Prostate gland (tissue), 2 donors: ENCODE results near the gene CPD. TPM values are rescaled to one million over a fixed set of nuclear protein-coding genes. Genes with fewer than 3 reads are reported as not detected.
A peak's percentile ranks its signal among the peaks of the same experiment; 100 is the strongest.
"Not testable (repeated sequence)": the region's sequence is repeated elsewhere in the genome, so short reads cannot be mapped to it uniquely, and the experiment has no call there.

Source experiments
- DNase-seq: peaks from one replicate; pipeline ENCODE4 v3.0.0-alpha.2; 2019; ENCODE audit warnings: low spot score
- H3K27ac ChIP-seq, 2 donors: fragments of 200-600 bp; sonication (generic); 2 replicates each; pipeline ENCODE4 v1.5.1; 2017 to 2019
- H3K27me3 ChIP-seq: fragments of 200-600 bp; sonication (generic); replicated peaks from 2 replicates; pipeline ENCODE4 v1.5.1; 2019; ENCODE audit not compliant: insufficient read depth
- H3K36me3 ChIP-seq, 2 donors: fragments of 200-600 bp; sonication (generic); 1 replicate in 1 of 2; 2 replicates in 1 of 2; pipeline versions ENCODE4 v1.5.1 to v1.8.1; 2017 to 2019
- H3K4me1 ChIP-seq: fragments of 200-600 bp; sonication (generic); replicated peaks from 2 replicates; pipeline ENCODE4 v1.5.1; 2019
- H3K4me3 ChIP-seq, 2 donors: fragments of 200-600 bp; sonication (generic); 2 replicates each; pipeline ENCODE4 v1.5.1; 2017 to 2019
- H3K9me3 ChIP-seq: fragments of 200-600 bp; sonication (generic); 2 replicates; pipeline ENCODE4 v1.5.1; 2017
- CTCF ChIP-seq, 4 experiments: fragments of 200-600 bp in 2 of 4; fragments of 450-650 bp in 2 of 4; sonication (generic) in 2 of 4; IDR thresholded peaks; 1 replicate in 3 of 4; 2 replicates in 1 of 4; pipeline ENCODE4 v1.5.1; 2016 to 2019; ENCODE audit warnings: antibody characterized with exemption in 4 of 4, mild to moderate bottlenecking in 2 of 4, moderate library complexity in 2 of 4
- POLR2A ChIP-seq: fragments of 450-650 bp; IDR thresholded peaks from one replicate; pipeline ENCODE4 v1.6.1; 2016; ENCODE audit warnings: antibody characterized with exemption, mild to moderate bottlenecking
- POLR2AphosphoS5 ChIP-seq: sonication (generic); formaldehyde crosslinking; IDR thresholded peaks from one replicate; pipeline ENCODE4 v1.6.1; 2017; ENCODE audit warnings: antibody characterized with exemption
- WGBS: methylation state at CpG from one replicate; pipeline ENCODE4 v1.1.5; 2018; 5-methylcytosine and 5-hydroxymethylcytosine counted together
- intact Hi-C: fragments of 100-400 bp; cut with DNase I; formaldehyde crosslinking; loops from one replicate; pipeline ENCODE4 v1.14.2; 2022
- total RNA-seq, 2 donors: library from RNA; depleted of rRNA; stranded (reverse); fragments of >200 nt; gene quantifications; one replicate each; pipeline ENCODE4 v1.1.0, GENCODE V29; 2016

CPD gene
- total RNA-seq, 2 donors from 2014 or later = 102 to 126 TPM

DNA sequence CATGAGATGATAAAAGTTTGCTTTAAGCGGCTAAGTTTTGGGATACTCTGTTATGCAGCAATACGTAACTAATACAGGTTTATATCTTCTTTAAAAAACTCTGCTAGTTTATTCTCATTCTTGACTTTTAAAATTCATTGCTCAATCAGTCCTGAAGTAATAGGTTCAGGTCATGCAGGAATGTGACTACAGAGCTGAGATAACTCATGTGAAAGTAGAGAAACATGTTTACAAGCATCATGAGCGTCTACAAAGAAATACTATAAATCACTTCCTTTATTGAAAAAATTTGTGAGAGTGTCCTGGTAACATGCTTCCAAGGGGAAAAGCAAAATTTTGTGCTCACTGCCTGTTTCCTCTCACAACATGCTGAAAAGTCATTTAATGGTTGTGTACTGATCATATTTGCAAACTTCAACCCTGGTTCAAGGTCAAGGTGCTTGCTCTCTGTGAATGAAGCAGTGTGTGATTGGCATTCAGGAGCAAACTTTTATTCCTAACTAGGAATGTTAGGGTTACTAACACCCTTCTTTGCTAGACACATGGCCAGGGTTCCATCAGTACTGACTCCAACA lies 32.4 kb upstream of the CPD start:
- H3K36me3 ChIP-seq = no peaks in the 10 kb centered on the region
- H3K9me3 ChIP-seq = no peaks in the 10 kb centered on the region
- no peak for DNase-seq
- no peak overlapping the region for H3K4me3 ChIP-seq
- intact Hi-C loops = loop anchor here (10.0 kb wide), 1 partner anchor 128 kb away; the partner anchor contains the start of gene GOSR1
- H3K27ac ChIP-seq = peak overlapping the region in 1 of 2 donors; percentile 75
- no peak for TF ChIP-seq POLR2AphosphoS5
- TF ChIP-seq CTCF (IDR thresholded peaks at IDR 0.05) = no peak
- TF ChIP-seq POLR2A = no peak
- H3K4me1 ChIP-seq = peaks cover 16% of the 10 kb centered on the region
- H3K27me3 ChIP-seq = no peaks in the 10 kb centered on the region
- 66% methylated on average over 3 of the region's 3 CpGs for WGBS

DNA sequence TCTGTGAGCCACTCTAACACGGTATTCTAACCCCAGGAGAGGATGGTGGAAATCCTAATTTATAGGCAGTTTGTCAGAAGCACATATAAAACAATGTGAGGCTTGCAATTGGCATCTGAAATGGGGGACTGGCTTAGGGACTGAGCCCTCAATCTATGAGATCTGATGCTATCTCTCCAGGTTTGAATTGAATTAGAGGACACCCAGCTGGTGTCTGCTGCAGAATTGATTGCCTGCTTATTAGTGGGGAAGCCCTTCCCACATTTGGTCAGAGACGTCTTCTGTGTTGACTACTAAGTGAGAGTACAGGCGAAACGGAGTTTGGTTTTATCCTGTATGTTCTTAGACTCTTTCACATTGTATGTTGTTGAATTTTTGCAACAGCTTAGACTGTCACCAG lies 31.2 kb upstream of the CPD start:
- intact Hi-C loops = loop anchor here (10.0 kb wide), 1 partner anchor 127 kb away; the partner anchor contains the start of gene GOSR1
- Histone ChIP-seq H3K27me3 (no peaks in the 10 kb centered on the region), H3K27ac (no peak overlapping the region), H3K4me1 (peaks cover 16% of the 10 kb centered on the region), H3K4me3 (no peak overlapping the region), H3K9me3 (no peaks in the 10 kb centered on the region), H3K36me3 (no peaks in the 10 kb centered on the region)
- no peak for TF ChIP-seq CTCF (IDR thresholded peaks at IDR 0.05)
- no peak for TF ChIP-seq POLR2A
- TF ChIP-seq POLR2AphosphoS5 = no peak
- DNase-seq = no peak
- 62% methylated on average over 4 of the region's 4 CpGs for WGBS

- H3K36me3 ChIP-seq = no peaks in the 10 kb centered on the region
- intact Hi-C loops = loop anchor here (10.0 kb wide), 1 partner anchor 126 kb away; the partner anchor contains the start of gene GOSR1
- TF ChIP-seq POLR2A (no peak), POLR2AphosphoS5 (no peak), CTCF (IDR thresholded peaks at IDR 0.05) (no peak)
- DNase-seq = no peak
- H3K4me3 ChIP-seq = no peak overlapping the region
- H3K27me3 ChIP-seq = no peaks in the 10 kb centered on the region
- no peaks in the 10 kb centered on the region for H3K9me3 ChIP-seq
- WGBS = 100% methylated on average over 1 of the region's 1 CpG
- no peak overlapping the region for H3K27ac ChIP-seq
- H3K4me1 ChIP-seq = peaks cover 9% of the 10 kb centered on the region
Observed at GRCh38 chr17:30349252-30349651, 29.5 kb upstream of the CPD start.

DNA sequence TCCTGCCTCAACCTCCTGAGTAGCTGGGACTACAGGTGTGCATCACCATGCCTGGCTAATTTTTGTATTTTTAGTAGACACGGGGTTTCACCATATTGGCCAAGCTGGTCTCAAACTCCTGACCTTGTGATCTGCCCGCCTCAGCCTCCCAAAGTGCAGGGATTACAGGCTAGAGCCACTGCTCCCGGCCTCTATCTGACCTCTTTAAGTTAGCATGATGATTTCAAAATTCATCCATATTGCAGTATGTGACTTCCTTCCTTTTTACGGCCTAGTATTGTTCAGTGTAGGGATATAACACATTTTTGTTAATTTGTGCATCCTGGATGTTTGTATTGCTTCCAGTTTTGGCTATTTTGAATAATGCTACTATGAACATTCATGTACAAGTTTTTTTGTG lies 27.5 kb upstream of the CPD start:
- DNase-seq, H3K36me3 ChIP-seq, H3K4me3 ChIP-seq, H3K27me3 ChIP-seq, intact Hi-C loops, H3K4me1 ChIP-seq, H3K9me3 ChIP-seq, H3K27ac ChIP-seq: not testable (repeated sequence)
- whole genome bisulfite sequencing = 88% methylated on average over 4 of the region's 4 CpGs

- Histone ChIP-seq H3K4me3 (no peak overlapping the region), H3K36me3 (no peaks in the 10 kb centered on the region), H3K27ac (no peak overlapping the region), H3K4me1 (no peaks in the 10 kb centered on the region), H3K27me3 (no peaks in the 10 kb centered on the region), H3K9me3 (no peaks in the 10 kb centered on the region)
- no peak for TF ChIP-seq CTCF (IDR thresholded peaks at IDR 0.05)
- TF ChIP-seq POLR2AphosphoS5 = no peak
- no peak for TF ChIP-seq POLR2A
- WGBS = 95% methylated on average over 2 of the region's 2 CpGs
- no peak for DNase-seq
- intact Hi-C loops = no loop called here
Observed at GRCh38 chr17:30351735-30352134, 27.0 kb upstream of the CPD start.
